ENCODE data around the gene PKNOX2.

- TF ChIP-seq POLR2A (IDR thresholded peaks at IDR 0.05; ENCODE audit: low read depth, low read length) (no peak), CTCF (conservative IDR thresholded peaks at IDR 0.05; ENCODE audit: low read depth, low read length) (no peak), RCOR1 (IDR thresholded peaks at IDR 0.05; ENCODE audit: insufficient replicate concordance, low read length) (no peak), MAFK (IDR thresholded peaks at IDR 0.05; ENCODE audit: low read depth, low read length) (no peak), CEBPB (IDR thresholded peaks at IDR 0.05; ENCODE audit: low read depth, low read length) (no peak), MAZ (IDR thresholded peaks at IDR 0.05; ENCODE audit: borderline replicate concordance, low read depth, low read length) (no peak), RFX5 (IDR thresholded peaks at IDR 0.05; ENCODE audit: low read depth, low read length) (no peak), RAD21 (IDR thresholded peaks at IDR 0.05; ENCODE audit: low read length) (no peak), BHLHE40 (IDR thresholded peaks at IDR 0.05; ENCODE audit: low read depth, low read length) (no peak), MXI1 (IDR thresholded peaks at IDR 0.05; ENCODE audit: borderline replicate concordance, low read depth, low read length) (no peak), ELK1 (IDR thresholded peaks at IDR 0.05; ENCODE audit: borderline replicate concordance, low read depth, low read length) (no peak), SMC3 (IDR thresholded peaks at IDR 0.05; ENCODE audit: low read depth, low read length) (no peak)
These were observed 279.3 kb downstream of the PKNOX2 start for GRCh38 chr11:125443767-125444311.

Measured in IMR-90 (cell line).